Activated T-helper 1 cell treated with anti-CD3 and anti-CD28 coated beads, Interleukin-12 subunit alpha, Interleukin-12 subunit beta, Interleukin-2, Interleukin-4 antibody, amounts not matched to agents 30 ng/mL and 10 ng/mL and 1 ng/mL, durations not matched to agents 14 hours and 24 hours and 36 hours (primary cell): ENCODE data around the gene STAB2. TPM values are rescaled to one million over a fixed set of nuclear protein-coding genes. Genes with fewer than 3 reads are reported as not detected.

Source experiments
- DNase-seq: peaks from one replicate; pipeline ENCODE4 v3.0.0; 2021; ENCODE audit warnings: low spot score
- H3K27ac Mint-ChIP-seq: one replicate; pipeline ENCODE4 v1.8.0; 2021; ENCODE audit warnings: mild to moderate bottlenecking, mixed read lengths
- H3K27me3 Mint-ChIP-seq: one replicate; pipeline ENCODE4 v1.8.0; 2022; ENCODE audit warnings: mild to moderate bottlenecking, moderate library complexity, mixed read lengths; ENCODE audit not compliant: insufficient read depth
- H3K36me3 Mint-ChIP-seq: one replicate; pipeline ENCODE4 v1.8.0; 2021; ENCODE audit warnings: low read depth, mixed read lengths
- H3K4me1 Mint-ChIP-seq: one replicate; pipeline ENCODE4 v1.8.0; 2021; ENCODE audit warnings: low read depth, mixed read lengths
- H3K4me3 Mint-ChIP-seq: one replicate; pipeline ENCODE4 v1.8.0; 2021; ENCODE audit warnings: mild to moderate bottlenecking, moderate library complexity, mixed read lengths
- H3K9me3 Mint-ChIP-seq: one replicate; pipeline ENCODE4 v1.8.0; 2021; ENCODE audit warnings: mixed read lengths
- intact Hi-C: fragments of 100-400 bp; cut with micrococcal nuclease; formaldehyde crosslinking; loops from one replicate; pipeline ENCODE4 v1.15.1; 2024
- total RNA-seq: library from RNA; stranded (reverse); gene quantifications from 2 replicates; pipeline ENCODE4 v1.2.3, GENCODE V29; 2022

STAB2 gene
- total RNA-seq, 1 donor from 2014 or later: not detected

DNA sequence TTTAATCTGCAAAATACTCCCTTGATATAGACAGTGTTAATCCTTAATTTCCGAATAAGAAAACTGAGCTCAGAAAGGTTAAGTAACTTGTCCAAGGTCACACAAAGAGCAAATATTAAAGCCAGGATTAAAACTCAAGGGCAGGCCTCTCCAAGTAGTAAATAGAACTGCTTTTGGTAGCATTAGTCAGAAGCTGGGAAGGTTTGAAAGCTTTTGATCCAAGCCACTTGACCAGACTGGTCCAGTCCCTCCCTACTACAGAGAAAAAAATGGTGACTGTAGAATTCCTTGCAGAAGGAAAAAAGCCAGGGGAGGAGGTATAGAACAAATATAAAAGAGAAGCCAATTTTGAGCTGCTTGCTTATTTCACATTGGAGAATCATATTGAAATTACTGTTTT is 142.4 kb downstream of the STAB2 start:
- Mint-ChIP-seq H3K27ac (no peak overlapping the region), H3K4me3 (no peak overlapping the region), H3K9me3 (no peaks in the 10 kb centered on the region), H3K4me1 (no peaks in the 10 kb centered on the region), H3K36me3 (no peaks in the 10 kb centered on the region), H3K27me3 (peaks cover 3% of the 10 kb centered on the region)
- DNase-seq: no peak
- intact Hi-C loops: no loop called here

DNA sequence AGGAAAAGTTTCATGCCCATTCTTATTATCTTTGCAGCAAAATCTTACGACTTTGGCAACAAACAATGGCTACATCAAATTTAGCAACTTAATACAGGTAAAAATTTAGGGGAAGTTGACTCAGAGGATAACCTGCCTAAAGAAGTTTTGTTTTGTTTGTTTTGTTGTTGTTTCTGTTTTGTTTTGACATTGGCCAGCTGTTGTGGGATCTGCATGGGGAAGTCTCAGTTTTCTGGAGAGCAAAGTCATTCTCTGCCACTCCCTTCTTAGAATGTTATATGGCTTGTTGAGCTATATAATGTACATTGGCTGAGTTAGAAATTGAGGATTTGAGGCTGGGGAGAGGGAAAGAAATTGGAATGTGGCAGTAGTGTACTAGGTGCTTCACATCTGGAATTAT is 144.5 kb downstream of the STAB2 start:
- intact Hi-C loops: no loop called here
- Mint-ChIP-seq H3K27ac (no peak overlapping the region), H3K4me1 (no peaks in the 10 kb centered on the region), H3K36me3 (no peaks in the 10 kb centered on the region), H3K4me3 (no peak overlapping the region), H3K9me3 (no peaks in the 10 kb centered on the region), H3K27me3 (peaks cover 4% of the 10 kb centered on the region)
- DNase-seq: no peak

DNA sequence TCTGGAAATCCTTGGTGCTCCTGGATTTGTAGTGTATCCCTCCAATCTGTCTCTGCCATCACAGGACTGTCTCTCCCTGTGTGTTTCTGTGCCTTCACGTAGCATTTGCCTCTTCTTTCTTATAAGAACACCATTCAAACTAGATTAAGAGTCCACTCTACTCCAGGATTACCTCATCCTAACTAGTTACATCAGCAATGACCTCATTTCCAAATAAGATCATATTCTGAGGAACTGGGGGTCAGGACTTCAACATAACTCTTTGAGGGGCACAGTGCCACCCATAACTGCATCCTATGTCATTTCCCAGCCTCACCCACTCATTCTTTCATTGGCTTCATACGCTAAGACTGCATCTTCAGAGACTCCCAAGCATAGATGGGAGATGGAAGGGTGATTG is 147.8 kb downstream of the STAB2 start:
- Mint-ChIP-seq H3K27me3 (peaks cover 4% of the 10 kb centered on the region), H3K27ac (no peak overlapping the region), H3K36me3 (no peaks in the 10 kb centered on the region), H3K4me1 (no peaks in the 10 kb centered on the region), H3K4me3 (no peak overlapping the region), H3K9me3 (no peaks in the 10 kb centered on the region)
- no peak for DNase-seq
- intact Hi-C loops: no loop called here

DNA sequence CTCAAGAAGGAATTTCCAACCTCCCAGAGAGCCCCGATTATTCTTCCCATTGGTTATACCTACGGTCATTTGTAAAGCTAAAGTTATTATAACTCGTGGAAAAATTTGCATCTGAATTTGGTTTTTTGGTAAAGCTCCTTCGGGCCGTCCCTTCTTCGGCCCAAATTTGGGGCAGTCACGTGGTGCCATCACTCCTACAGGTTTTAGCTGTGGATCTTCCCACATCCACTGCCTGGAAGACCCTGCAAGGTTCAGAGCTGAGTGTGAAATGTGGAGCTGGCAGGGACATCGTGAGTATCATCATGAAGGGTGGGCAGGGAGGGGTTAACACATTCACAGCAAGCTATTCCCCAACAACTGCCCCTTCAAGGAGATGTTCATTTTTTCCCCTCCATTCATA is 148.2 kb downstream of the STAB2 start:
- no peaks in the 10 kb centered on the region for H3K36me3 Mint-ChIP-seq
- H3K27me3 Mint-ChIP-seq: peaks cover 4% of the 10 kb centered on the region
- no peaks in the 10 kb centered on the region for H3K9me3 Mint-ChIP-seq
- no peak overlapping the region for H3K4me3 Mint-ChIP-seq
- DNase-seq: no peak
- H3K27ac Mint-ChIP-seq: no peak overlapping the region
- intact Hi-C loops: no loop called here
- H3K4me1 Mint-ChIP-seq: no peaks in the 10 kb centered on the region

DNA sequence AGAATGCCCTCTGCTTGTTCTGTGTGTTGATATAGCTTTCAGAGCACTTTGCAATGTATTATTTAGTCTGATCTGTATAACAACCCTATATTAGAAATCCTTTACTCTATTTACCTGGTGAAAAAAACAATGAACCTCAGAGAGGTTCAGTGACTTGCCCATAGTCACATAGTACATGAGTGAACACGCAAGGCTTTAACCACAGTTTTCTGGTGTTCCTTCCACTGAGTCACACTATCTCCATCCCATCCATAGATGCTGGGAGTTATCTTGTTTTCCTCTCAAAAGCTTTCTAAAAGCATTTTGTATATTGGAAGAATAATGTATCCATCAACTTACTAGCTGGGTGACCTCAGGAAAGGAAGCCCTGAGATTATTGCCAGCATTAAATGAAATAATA is 149.5 kb downstream of the STAB2 start:
- intact Hi-C loops: no loop called here
- H3K4me1 Mint-ChIP-seq: no peaks in the 10 kb centered on the region
- H3K36me3 Mint-ChIP-seq: no peaks in the 10 kb centered on the region
- no peaks in the 10 kb centered on the region for H3K9me3 Mint-ChIP-seq
- no peak for DNase-seq
- no peak overlapping the region for H3K4me3 Mint-ChIP-seq
- H3K27ac Mint-ChIP-seq: no peak overlapping the region
- H3K27me3 Mint-ChIP-seq: peaks cover 4% of the 10 kb centered on the region

DNA sequence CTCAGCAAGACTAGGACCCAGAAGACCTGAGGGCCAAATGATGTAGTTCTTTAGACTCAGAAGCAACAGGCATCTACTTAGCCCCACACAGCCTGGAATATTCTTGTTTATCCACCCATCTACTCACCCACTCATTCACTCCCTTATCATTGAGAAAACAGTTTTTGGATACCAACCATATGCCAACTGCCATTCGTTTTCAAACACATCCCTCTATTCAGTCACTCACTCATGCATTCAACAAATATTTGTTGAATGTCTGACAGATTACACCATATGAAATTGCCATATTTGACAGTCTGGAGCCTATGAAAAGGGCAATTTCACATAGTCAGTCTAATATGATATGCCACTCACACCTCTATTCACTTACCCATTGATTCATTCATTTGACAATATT is 150.8 kb downstream of the STAB2 start:
- Mint-ChIP-seq H3K27me3 (peaks cover 4% of the 10 kb centered on the region), H3K4me3 (no peak overlapping the region), H3K27ac (no peak overlapping the region), H3K9me3 (no peaks in the 10 kb centered on the region), H3K36me3 (no peaks in the 10 kb centered on the region), H3K4me1 (no peaks in the 10 kb centered on the region)
- DNase-seq: no peak
- intact Hi-C loops: no loop called here

DNA sequence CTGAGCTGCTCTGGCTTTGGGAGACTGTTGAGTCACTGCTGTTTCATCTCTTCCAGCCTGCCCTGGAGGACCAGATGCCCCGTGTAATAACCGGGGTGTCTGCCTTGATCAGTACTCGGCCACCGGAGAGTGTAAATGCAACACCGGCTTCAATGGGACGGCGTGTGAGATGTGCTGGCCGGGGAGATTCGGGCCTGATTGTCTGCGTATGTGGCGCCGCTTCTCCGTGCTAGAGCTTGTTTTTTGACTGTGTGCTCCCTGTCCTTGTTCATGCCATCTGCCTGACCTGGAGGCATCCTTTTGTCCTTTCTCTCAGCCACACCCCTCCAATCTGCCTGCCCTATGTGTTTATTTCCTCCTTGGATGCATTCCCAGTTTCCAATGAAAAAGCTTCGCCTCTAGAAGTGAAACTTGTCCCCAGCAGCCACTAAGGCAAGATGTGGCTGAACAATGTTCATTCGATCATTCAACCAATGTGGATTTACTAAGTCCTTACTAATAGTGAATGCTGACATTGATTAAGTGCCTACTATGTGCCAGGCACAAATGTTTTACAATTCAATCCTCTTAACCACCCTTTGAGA is 155.4 kb downstream of the STAB2 start:
- DNase-seq: no peak
- no peaks in the 10 kb centered on the region for H3K9me3 Mint-ChIP-seq
- peaks cover 2% of the 10 kb centered on the region for H3K27me3 Mint-ChIP-seq
- intact Hi-C loops: no loop called here
- no peaks in the 10 kb centered on the region for H3K4me1 Mint-ChIP-seq
- H3K27ac Mint-ChIP-seq: no peak overlapping the region
- H3K36me3 Mint-ChIP-seq: no peaks in the 10 kb centered on the region
- H3K4me3 Mint-ChIP-seq: no peak overlapping the region

DNA sequence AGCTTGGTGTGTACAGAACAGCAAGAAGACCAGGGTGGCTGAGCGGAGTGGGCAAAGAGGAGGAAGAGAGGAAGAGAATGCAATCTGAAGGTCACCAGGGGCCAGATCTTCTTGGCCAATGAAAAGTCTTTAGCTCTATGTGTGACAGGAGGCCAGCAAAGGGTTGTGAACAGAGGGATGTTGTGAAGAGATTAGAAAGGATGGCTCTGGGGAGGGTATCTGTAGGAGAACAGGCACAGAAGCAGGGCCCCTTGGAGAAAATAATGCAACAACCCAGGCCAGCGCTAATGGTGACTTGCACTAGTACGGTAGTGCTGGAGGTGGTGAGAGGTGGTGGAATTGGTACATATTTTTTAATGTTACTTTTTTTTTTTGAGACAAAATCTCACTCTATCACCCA is 156.7 kb downstream of the STAB2 start:
- H3K27me3 Mint-ChIP-seq: peaks cover 2% of the 10 kb centered on the region
- H3K4me3 Mint-ChIP-seq: no peak overlapping the region
- H3K4me1 Mint-ChIP-seq: no peaks in the 10 kb centered on the region
- H3K36me3 Mint-ChIP-seq: no peaks in the 10 kb centered on the region
- H3K27ac Mint-ChIP-seq: no peak overlapping the region
- intact Hi-C loops: no loop called here
- no peaks in the 10 kb centered on the region for H3K9me3 Mint-ChIP-seq
- no peak for DNase-seq

DNA sequence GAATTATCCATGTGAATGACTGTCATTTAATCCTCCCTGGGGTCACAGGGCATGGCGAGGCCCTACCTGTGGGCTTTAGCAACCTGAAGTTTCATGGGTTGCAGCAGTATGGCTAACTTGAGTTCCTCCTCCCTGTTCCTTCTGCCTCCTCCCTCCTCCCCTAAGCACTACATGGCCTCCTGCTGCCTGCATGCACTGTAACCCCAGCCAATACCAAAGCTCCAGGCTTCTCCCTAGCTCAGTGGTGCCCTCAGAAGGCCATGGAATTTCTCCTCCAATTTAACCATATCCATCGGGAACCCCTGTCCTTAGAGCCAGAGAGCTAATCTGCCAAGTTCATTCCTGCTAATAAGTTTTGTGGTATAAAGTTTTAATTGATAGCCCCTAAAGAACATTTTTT is 158.9 kb downstream of the STAB2 start:
- Mint-ChIP-seq H3K36me3 (no peaks in the 10 kb centered on the region), H3K27me3 (peaks cover 2% of the 10 kb centered on the region), H3K27ac (no peak overlapping the region), H3K4me1 (no peaks in the 10 kb centered on the region), H3K9me3 (no peaks in the 10 kb centered on the region), H3K4me3 (no peak overlapping the region)
- intact Hi-C loops: no loop called here
- DNase-seq: no peak

DNA sequence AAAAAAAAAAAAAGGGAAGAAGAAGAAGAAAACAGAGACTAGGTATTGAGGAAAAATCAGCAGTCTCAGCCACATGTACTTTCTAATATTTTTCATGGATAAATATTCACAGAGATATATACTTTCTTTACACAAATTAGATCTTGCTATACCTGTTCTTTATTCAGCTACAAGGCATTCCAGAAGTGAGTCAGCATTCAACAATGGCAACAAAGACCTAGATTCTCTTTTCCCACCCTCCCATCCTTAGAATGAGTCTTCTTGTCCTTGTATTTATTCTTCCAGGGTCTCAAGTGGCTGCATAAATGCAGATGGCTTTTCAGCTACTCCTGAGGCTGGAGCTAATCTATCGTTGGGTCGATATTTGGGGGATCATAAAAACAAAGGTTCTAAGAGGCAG is 160.9 kb downstream of the STAB2 start:
- intact Hi-C loops: no loop called here
- no peaks in the 10 kb centered on the region for H3K9me3 Mint-ChIP-seq
- H3K4me3 Mint-ChIP-seq: no peak overlapping the region
- H3K27ac Mint-ChIP-seq: no peak overlapping the region
- peaks cover 4% of the 10 kb centered on the region for H3K27me3 Mint-ChIP-seq
- no peaks in the 10 kb centered on the region for H3K36me3 Mint-ChIP-seq
- H3K4me1 Mint-ChIP-seq: no peaks in the 10 kb centered on the region
- DNase-seq: no peak

DNA sequence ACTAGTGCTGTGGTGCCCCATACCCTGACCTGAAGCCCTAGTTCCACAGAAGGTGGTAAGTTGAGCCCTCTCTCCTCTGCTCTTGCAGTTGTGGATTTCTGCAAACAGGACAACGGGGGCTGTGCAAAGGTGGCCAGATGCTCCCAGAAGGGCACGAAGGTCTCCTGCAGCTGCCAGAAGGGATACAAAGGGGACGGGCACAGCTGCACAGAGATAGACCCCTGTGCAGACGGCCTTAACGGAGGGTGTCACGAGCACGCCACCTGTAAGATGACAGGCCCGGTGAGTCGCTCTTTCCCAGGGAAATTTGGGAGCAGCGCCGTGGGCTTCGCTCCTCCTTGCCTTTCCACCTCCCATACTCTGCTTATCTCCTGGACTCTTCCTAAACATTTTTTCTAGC is 161.8 kb downstream of the STAB2 start:
- H3K27me3 Mint-ChIP-seq: peaks cover 4% of the 10 kb centered on the region
- DNase-seq: no peak
- H3K4me1 Mint-ChIP-seq: no peaks in the 10 kb centered on the region
- H3K9me3 Mint-ChIP-seq: no peaks in the 10 kb centered on the region
- H3K36me3 Mint-ChIP-seq: no peaks in the 10 kb centered on the region
- intact Hi-C loops: no loop called here
- no peak overlapping the region for H3K4me3 Mint-ChIP-seq
- H3K27ac Mint-ChIP-seq: no peak overlapping the region

DNA sequence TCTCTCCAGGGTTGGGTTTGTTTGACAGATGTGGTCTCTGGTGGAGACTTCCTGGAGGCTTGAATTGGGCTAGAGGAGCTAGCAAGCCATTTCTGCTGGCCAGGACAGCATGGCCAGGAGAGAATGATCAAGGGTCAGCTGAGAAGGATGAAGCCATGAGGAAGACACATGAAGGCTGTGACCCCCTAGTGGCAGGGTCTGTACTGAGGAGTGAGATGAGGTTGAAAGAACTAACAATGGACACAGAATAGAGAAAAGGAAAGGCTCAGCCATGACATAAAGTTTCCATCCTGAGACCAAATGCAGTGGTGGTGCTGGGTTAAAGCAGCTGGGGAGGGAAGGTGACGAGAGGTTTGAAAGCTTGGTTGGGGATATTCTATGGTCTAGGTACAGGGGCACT is 164.1 kb downstream of the STAB2 start:
- Mint-ChIP-seq H3K4me3 (no peak overlapping the region), H3K4me1 (no peaks in the 10 kb centered on the region), H3K9me3 (no peaks in the 10 kb centered on the region), H3K27ac (no peak overlapping the region), H3K27me3 (peaks cover 4% of the 10 kb centered on the region), H3K36me3 (no peaks in the 10 kb centered on the region)
- no peak for DNase-seq
- intact Hi-C loops: no loop called here

DNA sequence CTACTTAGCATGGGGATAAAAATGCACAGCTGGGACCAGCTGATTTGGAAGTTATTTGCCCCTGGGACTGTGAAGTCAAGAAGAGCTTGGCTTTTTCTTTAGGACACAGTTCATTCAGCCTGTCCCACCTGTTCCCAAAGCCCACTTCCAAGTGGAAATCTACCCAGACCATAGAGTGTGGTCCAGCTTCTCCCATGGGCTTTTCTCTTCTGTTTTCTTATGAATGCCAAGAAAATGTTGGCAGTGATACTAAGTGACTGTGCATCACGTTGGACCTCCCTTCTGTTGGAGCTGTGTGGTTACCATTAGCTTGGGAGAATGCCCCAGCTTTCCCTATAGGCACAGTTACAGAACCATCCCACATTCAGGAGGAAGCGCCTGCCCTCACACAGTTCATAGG is 164.5 kb downstream of the STAB2 start:
- no peaks in the 10 kb centered on the region for H3K9me3 Mint-ChIP-seq
- no peak overlapping the region for H3K4me3 Mint-ChIP-seq
- H3K36me3 Mint-ChIP-seq: no peaks in the 10 kb centered on the region
- H3K27me3 Mint-ChIP-seq: peaks cover 4% of the 10 kb centered on the region
- H3K4me1 Mint-ChIP-seq: no peaks in the 10 kb centered on the region
- DNase-seq: no peak
- H3K27ac Mint-ChIP-seq: no peak overlapping the region
- intact Hi-C loops: no loop called here

DNA sequence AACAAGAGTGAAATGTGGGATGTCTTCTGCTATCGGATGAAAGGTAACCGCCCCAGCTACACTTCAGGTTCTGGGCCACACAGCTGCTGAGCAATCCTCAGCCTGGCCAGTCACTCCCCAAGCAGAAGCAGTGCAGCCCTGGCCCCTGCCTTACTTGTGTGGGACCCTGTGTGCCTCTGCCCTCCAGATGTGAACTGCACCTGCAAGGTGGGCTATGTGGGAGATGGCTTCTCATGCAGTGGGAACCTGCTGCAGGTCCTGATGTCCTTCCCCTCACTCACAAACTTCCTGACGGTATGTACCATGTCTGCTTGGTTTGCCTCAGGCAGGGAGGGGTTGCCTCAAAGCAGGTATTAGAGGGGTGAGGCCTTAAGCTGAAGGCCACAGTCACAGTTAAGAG is 168.4 kb downstream of the STAB2 start:
- intact Hi-C loops: no loop called here
- DNase-seq: no peak
- peaks cover 2% of the 10 kb centered on the region for H3K27me3 Mint-ChIP-seq
- H3K27ac Mint-ChIP-seq: no peak overlapping the region
- H3K4me1 Mint-ChIP-seq: no peaks in the 10 kb centered on the region
- H3K9me3 Mint-ChIP-seq: no peaks in the 10 kb centered on the region
- H3K4me3 Mint-ChIP-seq: no peak overlapping the region
- H3K36me3 Mint-ChIP-seq: no peaks in the 10 kb centered on the region
